Activated T-cell treated with anti-CD3 and anti-CD28 coated beads, Interleukin-2, amount 50 U/mL, for 1 hour (primary cell): ENCODE data around the gene FAM229A.
A peak's percentile ranks its signal among the peaks of the same experiment; 100 is the strongest.

Experiments used
- DNase-seq: peaks from one replicate; pipeline ENCODE4 v3.0.0-alpha.2; 2020

The FAM229A gene

GRCh38 chr1:32346532-32347157 lies 15.6 kb downstream of the FAM229A start:
- no peak for DNase-seq

GRCh38 chr1:32345289-32345827 lies 16.9 kb downstream of the FAM229A start:
- no peak for DNase-seq

- no peak for DNase-seq
These were observed 19.6 kb downstream of the FAM229A start for GRCh38 chr1:32342704-32343103.

GRCh38 chr1:32341971-32342370 lies 20.3 kb downstream of the FAM229A start:
- DNase-seq: no peak

- no peak for DNase-seq
These were observed 21.0 kb downstream of the FAM229A start for GRCh38 chr1:32341186-32341757.

- DNase-seq: no peak
These were observed 22.8 kb downstream of the FAM229A start for GRCh38 chr1:32339363-32339978.

GRCh38 chr1:32338637-32339145 lies 23.6 kb downstream of the FAM229A start:
- no peak for DNase-seq

GRCh38 chr1:32337855-32338636 lies 24.2 kb downstream of the FAM229A start:
- no peak for DNase-seq

- DNase-seq: peak; percentile 51
These were observed 25.2 kb downstream of the FAM229A start for GRCh38 chr1:32336963-32337675.

GRCh38 chr1:32336591-32336932 lies 25.7 kb downstream of the FAM229A start:
- no peak for DNase-seq

- DNase-seq: peak; percentile 92
These were observed 26.3 kb downstream of the FAM229A start, which contains the start of gene MARCKSL1 for GRCh38 chr1:32335790-32336590. TSS of gene MARCKSL1 (minus strand) at chr1:32336233. CDS start at chr1:32336033, 200 bp downstream.

GRCh38 chr1:32335535-32335789 lies 26.8 kb downstream of the FAM229A start:
- no peak for DNase-seq

- peak; percentile 82 for DNase-seq
These were observed 27.3 kb downstream of the FAM229A start for GRCh38 chr1:32334864-32335534.

GRCh38 chr1:32334274-32334861 lies 27.9 kb downstream of the FAM229A start:
- DNase-seq: no peak

GRCh38 chr1:32333251-32333963 lies 28.9 kb downstream of the FAM229A start:
- no peak for DNase-seq

- DNase-seq: no peak
These were observed 29.8 kb downstream of the FAM229A start for GRCh38 chr1:32332290-32333079.

- no peak for DNase-seq
These were observed 30.7 kb downstream of the FAM229A start for GRCh38 chr1:32331549-32331948.

GRCh38 chr1:32330558-32331151 lies 31.6 kb downstream of the FAM229A start:
- DNase-seq: no peak

- no peak for DNase-seq
These were observed 32.3 kb downstream of the FAM229A start for GRCh38 chr1:32329931-32330466.
